NB4 (cell line): ENCODE measurements around the gene B4GALT5.

Source experiments
- CTCF ChIP-seq: IDR thresholded peaks from one replicate; pipeline ENCODE4 v1.5.1; 2012; ENCODE audit warnings: low read depth, low read length
- MYC ChIP-seq: IDR thresholded peaks from 2 replicates; pipeline ENCODE4 v1.6.1; 2011; ENCODE audit warnings: low read depth, low read length
- POLR2A ChIP-seq: IDR thresholded peaks from 2 replicates; pipeline ENCODE4 v1.6.1; 2011; ENCODE audit warnings: mild to moderate bottlenecking; ENCODE audit not compliant: insufficient read length; ENCODE audit errors: extremely low read depth

GRCh38 chr20:49681850-49682216 lies 31.8 kb downstream of the B4GALT5 start:
- TF ChIP-seq POLR2A = no peak
- TF ChIP-seq CTCF = no peak
- TF ChIP-seq MYC = no peak
